Small intestine (tissue), 7 donors: ENCODE measurements around the gene PSMC3IP. TPM values are rescaled to one million over a fixed set of nuclear protein-coding genes. Genes with fewer than 3 reads are reported as not detected.

Experiments used
- DNase-seq, 2 donors: peaks; one replicate each; pipeline versions ENCODE4 v3.0.0 to v3.0.0-alpha.2; 2013
- FAIRE-seq: peaks from 2 replicates; lab custom pipeline; 2012; peaks lifted over from hg19 to GRCh38; lab: Jason Lieb, UNC
- H3K27ac ChIP-seq, 3 donors: one replicate each; pipeline ENCODE4 v1.5.1; 2013; ENCODE audit warnings: low read length in 2 of 3, mild to moderate bottlenecking in 2 of 3, control low read depth in 1 of 3, inconsistent platforms in 1 of 3, low read depth in 1 of 3, moderate library complexity in 1 of 3
- H3K27me3 ChIP-seq, 3 donors: one replicate each; pipeline ENCODE4 v1.6.1; 2013; ENCODE audit warnings: low read length in 3 of 3, inconsistent platforms in 1 of 3; ENCODE audit not compliant: control insufficient read depth in 3 of 3, insufficient read depth in 3 of 3
- H3K36me3 ChIP-seq, 3 donors: one replicate each; pipeline ENCODE4 v1.6.1; 2013; ENCODE audit warnings: low read length in 3 of 3, inconsistent platforms in 1 of 3, low read depth in 1 of 3, mild to moderate bottlenecking in 1 of 3, moderate library complexity in 1 of 3; ENCODE audit not compliant: control insufficient read depth in 3 of 3, insufficient read depth in 2 of 3
- H3K4me1 ChIP-seq, 3 donors: one replicate each; pipeline ENCODE4 v1.6.1; 2013; ENCODE audit warnings: low read length in 2 of 3, inconsistent platforms in 1 of 3, low read depth in 1 of 3, mild to moderate bottlenecking in 1 of 3, moderate library complexity in 1 of 3; ENCODE audit not compliant: control insufficient read depth in 3 of 3, insufficient read depth in 2 of 3
- H3K4me3 ChIP-seq, 3 donors: one replicate each; pipeline ENCODE4 v1.5.1; 2013; ENCODE audit warnings: low read length in 3 of 3, control low read depth in 1 of 3, inconsistent platforms in 1 of 3, low read depth in 1 of 3, mild to moderate bottlenecking in 1 of 3, moderate library complexity in 1 of 3
- H3K9me3 ChIP-seq, 2 donors: one replicate each; pipeline ENCODE4 v1.6.1; 2013; ENCODE audit warnings: low read depth in 1 of 2, low read length in 1 of 2; ENCODE audit not compliant: control insufficient read depth in 2 of 2, insufficient read depth in 1 of 2
- WGBS, 3 donors: extraction: QIAGEN DNeasy Blood & Tissue Kit; methylation state at CpG; one replicate each; pipeline ENCODE4 v1.1.7; 2013; 5-methylcytosine and 5-hydroxymethylcytosine counted together
- polyA plus RNA-seq, 4 donors: library from polyadenylated mRNA; stranded (reverse) in 3 of 4; unstranded in 1 of 4; fragments of 200-250 nt in 3 of 4; fragments of 120-200 nt in 1 of 4; gene quantifications; one replicate each; pipeline versions ENCODE4 v1.2.1 to v1.2.3, GENCODE V29; 2013
- donor health status: healthy with polysubstance abuse.
- donor health status: control.
- donor health status: control.
- donor health status: Bipolar disorder and iron deficiency.
- donor health status: healthy.

The PSMC3IP gene
- polyA plus RNA-seq, 4 donors = 0.89 to 5.7 (median 3.5) TPM

DNA sequence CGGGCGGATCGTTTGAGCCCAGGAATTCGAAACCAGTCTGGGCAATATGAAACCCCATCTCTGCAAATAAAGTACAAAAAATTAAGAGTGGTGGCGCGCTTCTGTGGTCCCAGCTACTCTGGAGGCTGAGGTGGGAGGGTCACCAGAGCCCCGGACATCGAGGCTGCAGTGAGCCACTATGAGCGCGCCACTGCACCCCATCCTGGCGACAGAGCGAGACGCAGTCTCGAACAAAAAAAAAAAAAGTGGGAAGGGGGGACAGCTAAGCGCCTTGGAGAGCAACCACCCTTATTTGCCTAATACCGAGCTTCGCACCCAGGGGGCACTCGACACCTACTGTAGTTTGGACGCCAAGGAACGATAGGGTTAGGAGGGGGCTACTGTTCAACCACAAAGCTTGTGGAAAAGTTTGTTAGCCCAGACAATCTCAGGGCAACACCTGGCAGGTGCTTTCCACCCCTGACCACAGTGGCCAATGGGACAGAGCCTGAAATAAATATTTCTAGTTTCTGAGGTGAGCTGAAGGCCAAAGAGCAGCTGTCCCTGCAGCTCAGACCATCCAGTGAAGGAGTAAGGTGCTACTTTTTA, 847 bp upstream of the PSMC3IP start:
- peak overlapping the region; percentile 60 to 90 (median 73) for H3K27ac ChIP-seq

DNA sequence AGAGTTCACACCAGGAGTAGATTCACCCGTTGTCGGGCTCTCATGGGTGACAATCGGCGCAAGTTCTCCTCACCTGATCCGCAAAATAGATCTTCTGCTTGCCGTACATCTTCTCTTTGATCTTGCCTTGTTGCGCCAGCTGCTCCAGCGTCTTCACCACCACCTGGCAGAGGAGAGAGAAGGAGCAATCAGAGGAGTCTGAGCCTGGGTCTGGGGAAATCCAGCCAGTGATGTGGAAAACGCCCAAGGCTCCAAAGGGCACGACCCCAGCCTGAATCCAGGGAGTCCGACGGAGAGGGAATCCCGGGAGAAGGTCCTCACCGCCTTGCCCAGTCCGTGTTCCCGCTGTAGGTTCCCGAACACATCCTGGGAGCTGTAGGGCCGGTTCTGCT, 393 bp downstream of the PSMC3IP start:
- DNase-seq = no peak
- no peaks in the 10 kb centered on the region for H3K9me3 ChIP-seq
- FAIRE-seq = no peak
- no peaks in the 10 kb centered on the region for H3K27me3 ChIP-seq
- 0 to 5% (median 4%) methylated on average over 15 to 18 of the region's 18 CpGs for WGBS, 3 donors
- H3K4me1 ChIP-seq = peaks cover 0 to 14% (median 0%) of the 10 kb centered on the region in 3 donors
- peak overlapping the region in 2 of 3 donors; percentile 73 to 90 for H3K27ac ChIP-seq
- peaks cover 0 to 58% (median 25%) of the 10 kb centered on the region in 3 donors for H3K36me3 ChIP-seq
- H3K4me3 ChIP-seq = peak overlapping the region in 2 of 3 donors; percentile 66 to 79

More for the DNA sequence above, 847 bp upstream of the PSMC3IP start:
- H3K36me3 ChIP-seq = peaks cover 4 to 53% (median 24%) of the 10 kb centered on the region in 3 donors
- WGBS, 3 donors = 0 to 1% (median 1%) methylated on average over 17 to 20 of the region's 20 CpGs
- no peaks in the 10 kb centered on the region for H3K9me3 ChIP-seq
- H3K4me1 ChIP-seq = peaks cover 0 to 14% (median 0%) of the 10 kb centered on the region in 3 donors
- FAIRE-seq (no peak), DNase-seq (peak; percentile 63 to 83)
- H3K4me3 ChIP-seq = peak overlapping the region; percentile 46 to 79 (median 66)
- no peaks in the 10 kb centered on the region for H3K27me3 ChIP-seq

GRCh38 chr17:42574463-42574862, 3.1 kb downstream of the PSMC3IP start:
- no peak for FAIRE-seq
- 79 to 86% (median 84%) methylated on average over 3 of the region's 3 CpGs for WGBS, 3 donors
- Histone ChIP-seq H3K4me3 (no peak overlapping the region), H3K27ac (no peak overlapping the region), H3K27me3 (no peaks in the 10 kb centered on the region), H3K36me3 (peaks cover 11 to 61% (median 38%) of the 10 kb centered on the region in 3 donors), H3K4me1 (peaks cover 0 to 20% (median 0%) of the 10 kb centered on the region in 3 donors), H3K9me3 (no peaks in the 10 kb centered on the region)
- DNase-seq = no peak

DNA sequence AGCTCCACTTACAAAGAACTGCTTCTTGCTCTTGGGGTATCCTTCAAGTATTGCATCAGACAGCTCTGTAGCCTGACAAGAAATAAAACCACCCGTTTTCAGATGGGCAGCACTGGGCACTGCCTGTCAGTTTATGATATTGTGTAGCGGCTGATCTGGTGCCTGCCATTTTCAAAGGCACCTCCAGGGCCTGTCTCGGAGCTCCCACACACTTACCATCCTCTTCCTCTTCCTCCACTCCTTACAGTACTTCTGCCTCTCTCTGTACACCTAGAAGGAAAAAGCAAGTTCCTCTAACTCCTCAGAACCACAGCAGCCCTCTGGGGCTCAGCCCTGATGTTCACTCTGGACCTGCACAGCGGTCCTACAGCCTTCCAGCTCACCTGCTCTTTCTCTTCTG, 4.4 kb downstream of the PSMC3IP start:
- no peaks in the 10 kb centered on the region for H3K27me3 ChIP-seq
- 79 to 86% (median 80%) methylated on average over 4 of the region's 4 CpGs for WGBS, 3 donors
- FAIRE-seq = no peak
- H3K4me1 ChIP-seq = peaks cover 0 to 27% (median 0%) of the 10 kb centered on the region in 3 donors
- peaks cover 15 to 72% (median 41%) of the 10 kb centered on the region in 3 donors for H3K36me3 ChIP-seq
- H3K9me3 ChIP-seq = no peaks in the 10 kb centered on the region
- DNase-seq = no peak
- no peak overlapping the region for H3K27ac ChIP-seq
- no peak overlapping the region for H3K4me3 ChIP-seq

DNA sequence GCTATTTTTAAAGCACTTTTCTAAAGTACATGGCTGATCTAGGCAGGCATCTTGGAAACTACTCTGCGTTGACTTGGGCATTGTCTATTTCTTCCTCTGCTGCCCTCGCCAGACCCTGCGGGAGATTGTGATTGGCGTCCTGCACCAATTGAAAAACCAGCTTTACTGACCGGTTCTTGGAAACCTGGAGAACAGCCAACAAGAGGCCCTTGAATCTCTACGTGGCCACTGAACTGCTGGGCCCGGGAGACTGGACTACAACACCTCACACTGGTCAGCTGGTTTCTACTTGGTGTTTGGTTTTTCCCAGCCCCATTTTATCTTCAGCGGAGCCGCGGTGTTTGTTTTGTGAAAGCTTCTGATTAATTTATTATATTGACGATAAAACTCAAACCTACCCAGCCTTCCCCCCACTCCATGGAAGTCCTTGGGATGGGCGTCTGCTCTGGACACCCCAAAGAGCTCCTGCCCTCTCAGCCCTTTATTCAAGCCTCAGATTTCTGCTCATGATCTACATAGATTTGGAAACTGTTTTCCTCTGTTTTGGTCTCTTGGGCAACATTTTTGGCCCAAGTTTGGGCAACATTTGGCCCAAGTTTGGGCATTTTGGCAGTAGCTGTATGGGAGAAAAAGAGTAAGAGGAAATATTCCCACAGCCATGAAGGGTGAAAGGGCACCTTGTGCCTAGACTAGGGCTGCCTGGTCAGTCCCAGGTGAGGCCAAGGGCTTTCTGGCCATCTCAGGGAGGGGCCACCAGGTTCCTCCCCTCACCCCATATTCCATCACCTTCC, 5.9 kb downstream of the PSMC3IP start:
- 67 to 75% (median 72%) methylated on average over 12 of the region's 12 CpGs for WGBS, 3 donors
- Histone ChIP-seq H3K4me1 (peaks cover 0 to 23% (median under 1%) of the 10 kb centered on the region in 3 donors), H3K27me3 (no peaks in the 10 kb centered on the region), H3K9me3 (no peaks in the 10 kb centered on the region), H3K27ac (no peak overlapping the region), H3K4me3 (no peak overlapping the region), H3K36me3 (peaks cover 15 to 73% (median 41%) of the 10 kb centered on the region in 3 donors)
- FAIRE-seq = no peak
- no peak for DNase-seq

DNA sequence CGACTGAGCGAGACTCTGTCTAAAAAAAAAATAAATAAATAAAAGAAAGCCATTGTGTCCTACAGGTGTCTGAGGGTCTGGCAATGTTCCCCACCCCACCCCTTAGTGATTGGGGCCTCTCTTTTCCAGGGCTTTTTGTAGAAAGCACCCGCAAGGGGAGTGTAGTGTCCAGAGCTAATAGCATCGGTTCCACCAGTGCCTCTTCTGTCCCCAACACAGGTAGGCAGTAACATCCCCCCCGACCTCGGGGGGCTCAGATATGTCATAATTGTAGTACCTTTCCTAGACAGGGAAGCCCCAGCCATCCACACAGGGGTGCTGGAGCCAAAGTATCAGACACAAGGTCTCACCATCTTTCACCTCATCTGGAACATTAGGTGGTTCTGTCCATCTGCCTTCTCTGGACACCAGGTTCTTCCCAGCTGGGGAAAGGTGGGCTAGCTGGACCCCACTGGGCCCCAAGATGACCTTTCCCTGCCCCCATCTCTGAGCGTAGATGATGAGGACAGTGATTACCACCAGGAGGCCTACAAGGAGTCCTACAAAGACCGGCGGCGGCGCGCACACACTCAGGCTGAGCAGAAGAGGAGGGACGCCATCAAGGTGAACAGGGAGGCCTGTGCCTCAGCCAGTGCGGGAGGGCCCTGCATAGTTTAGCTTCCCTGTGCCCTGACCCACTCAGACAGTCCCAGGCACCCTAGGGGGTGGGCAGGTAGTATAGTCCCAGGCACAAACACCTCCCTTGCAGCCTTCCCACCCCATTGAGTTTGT, 9.0 kb downstream of the PSMC3IP start:
- no peak for DNase-seq
- peaks cover 7 to 39% (median 7%) of the 10 kb centered on the region in 3 donors for H3K4me1 ChIP-seq

GRCh38 chr17:42566883-42567573, 10.5 kb downstream of the PSMC3IP start, which contains the start of gene MLX:
Gene MLX (plus strand): TSS chr17:42567100. CDS start chr17:42567125, 25 bp downstream.
- Histone ChIP-seq H3K4me1 (peaks cover 8 to 49% (median 10%) of the 10 kb centered on the region in 3 donors), H3K36me3 (peaks cover 19 to 82% (median 21%) of the 10 kb centered on the region in 3 donors), H3K9me3 (no peaks in the 10 kb centered on the region), H3K4me3 (peak within 1 kb of the TSS; percentile 82 to 89 (median 88)), H3K27me3 (no peaks in the 10 kb centered on the region), H3K27ac (peak within 1 kb of the TSS; percentile 94 to 97 (median 95))
- peak; percentile 97 to 98 for DNase-seq
- 0% methylated on average over 48 to 72 of the region's 72 CpGs for WGBS, 3 donors
- no peak for FAIRE-seq

More for the DNA sequence above, 9.0 kb downstream of the PSMC3IP start:
- peaks cover 20 to 88% (median 35%) of the 10 kb centered on the region in 3 donors for H3K36me3 ChIP-seq
- H3K27ac ChIP-seq = peak overlapping the region in 2 of 3 donors; percentile 36 to 94
- no peaks in the 10 kb centered on the region for H3K27me3 ChIP-seq
- no peak for FAIRE-seq
- peak overlapping the region in 1 of 3 donors; percentile 3 for H3K4me3 ChIP-seq
- 82 to 90% (median 84%) methylated on average over 14 of the region's 14 CpGs for WGBS, 3 donors
- no peaks in the 10 kb centered on the region for H3K9me3 ChIP-seq
